Measurements from ENCODE around the gene AAK1.
A peak's percentile ranks its signal among the peaks of the same experiment; 100 is the strongest.
"Not testable (repeated sequence)": the region's sequence is repeated elsewhere in the genome, so short reads cannot be mapped to it uniquely, and the experiment has no call there.

Gene AAK1

DNA sequence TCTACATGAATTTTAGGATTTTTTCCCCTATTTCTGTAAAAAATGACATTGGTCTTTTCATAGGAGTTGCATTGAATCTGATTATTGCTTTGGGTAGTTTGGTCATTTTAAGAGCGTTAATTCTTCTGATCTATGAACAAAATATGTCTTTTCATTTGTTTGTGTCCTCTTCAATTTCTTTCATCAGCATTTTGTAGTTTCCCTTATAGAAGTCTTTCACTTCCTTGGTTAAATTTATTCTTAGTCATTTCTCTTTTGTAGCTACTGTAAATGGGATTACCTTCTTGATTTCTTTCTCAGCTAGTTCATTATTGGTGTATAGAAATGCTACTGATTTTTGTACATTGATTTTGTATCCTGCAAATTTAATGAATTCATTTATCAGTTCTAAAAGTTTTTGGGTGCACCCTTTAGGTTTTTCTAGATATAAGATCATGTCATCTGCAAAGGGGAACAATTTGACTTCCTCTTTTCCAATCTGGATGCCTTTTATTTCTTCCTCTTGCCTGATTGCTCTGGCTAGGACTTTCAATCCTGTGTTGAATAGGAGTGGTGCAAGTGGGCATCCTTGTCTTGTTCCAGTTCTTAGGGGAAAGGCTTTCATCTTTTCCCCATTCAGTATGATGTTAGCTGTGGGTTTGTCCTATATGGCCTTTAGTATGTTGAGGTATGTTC is 36.6 kb upstream of the AAK1 start:
- H3K27me3 ChIP-seq (ENCODE audit: control insufficient read depth in 2 of 2, insufficient read depth in 2 of 2, low read length in 2 of 2): no peaks in the 10 kb centered on the region
- H3K4me1 ChIP-seq (ENCODE audit: control insufficient read depth in 2 of 2, insufficient read depth in 2 of 2, low read length in 2 of 2): no peaks in the 10 kb centered on the region
- H3K27ac ChIP-seq (ENCODE audit: low read depth in 2 of 2, low read length in 2 of 2): no peak overlapping the region
- H3K36me3 ChIP-seq (ENCODE audit: control insufficient read depth in 2 of 2, insufficient read depth in 2 of 2, low read length in 2 of 2): no peaks in the 10 kb centered on the region
- H3K9ac ChIP-seq (ENCODE audit: low read depth in 1 of 2, low read length in 2 of 2): no peak overlapping the region
- H3K9me3 ChIP-seq (ENCODE audit: control insufficient read depth in 2 of 2, low read length in 2 of 2): no peaks in the 10 kb centered on the region
- no peak overlapping the region for H3K4me3 ChIP-seq (ENCODE audit: low read length in 2 of 2)

DNA sequence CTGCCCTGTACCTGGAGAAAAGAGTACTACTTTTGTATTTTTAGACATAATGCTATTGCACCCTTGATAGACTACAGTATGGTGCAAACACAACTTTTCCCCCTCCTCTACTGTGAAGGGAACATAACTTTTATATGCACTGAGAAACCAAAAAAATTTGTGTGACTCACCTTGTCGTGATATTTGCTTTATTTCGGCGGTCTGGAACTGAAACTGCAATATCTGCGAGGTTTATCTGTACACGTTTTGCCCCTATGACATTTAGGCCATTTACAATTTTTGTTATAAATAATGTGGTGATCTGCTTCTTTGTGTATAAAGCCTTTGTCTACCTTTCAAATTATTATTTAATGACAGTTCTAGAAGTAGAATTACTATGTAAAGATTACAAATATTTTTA is 34.4 kb upstream of the AAK1 start:
- H3K9me3 ChIP-seq (ENCODE audit: control insufficient read depth in 2 of 2, low read length in 2 of 2): no peaks in the 10 kb centered on the region
- no peaks in the 10 kb centered on the region for H3K4me1 ChIP-seq (ENCODE audit: control insufficient read depth in 2 of 2, insufficient read depth in 2 of 2, low read length in 2 of 2)
- no peaks in the 10 kb centered on the region for H3K36me3 ChIP-seq (ENCODE audit: control insufficient read depth in 2 of 2, insufficient read depth in 2 of 2, low read length in 2 of 2)
- H3K4me3 ChIP-seq (ENCODE audit: low read length in 2 of 2): no peak overlapping the region
- H3K9ac ChIP-seq (ENCODE audit: low read depth in 1 of 2, low read length in 2 of 2): no peak overlapping the region
- no peak overlapping the region for H3K27ac ChIP-seq (ENCODE audit: low read depth in 2 of 2, low read length in 2 of 2)
- no peaks in the 10 kb centered on the region for H3K27me3 ChIP-seq (ENCODE audit: control insufficient read depth in 2 of 2, insufficient read depth in 2 of 2, low read length in 2 of 2)

DNA sequence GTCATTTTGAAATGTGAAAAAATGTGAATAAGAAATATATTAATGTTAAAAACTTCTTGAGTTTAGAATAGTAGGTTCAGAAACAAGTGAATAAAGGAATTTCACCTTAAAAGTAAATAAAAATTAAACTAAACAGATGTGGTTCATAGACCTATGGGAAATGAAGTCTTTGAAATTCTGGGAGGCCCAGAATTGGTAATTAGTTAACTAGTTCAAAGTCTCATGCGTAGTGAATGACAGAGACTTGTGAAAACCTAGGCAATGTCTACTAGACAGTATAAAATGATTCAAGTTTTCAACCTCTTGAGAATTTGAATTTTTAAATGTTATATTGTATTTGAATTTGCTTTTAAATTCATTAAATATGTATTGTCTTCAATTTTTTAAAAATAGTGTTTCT is 32.6 kb upstream of the AAK1 start:
- Histone ChIP-seq H3K36me3 (ENCODE audit: control insufficient read depth in 2 of 2, insufficient read depth in 2 of 2, low read length in 2 of 2) (no peaks in the 10 kb centered on the region), H3K9me3 (ENCODE audit: control insufficient read depth in 2 of 2, low read length in 2 of 2) (no peaks in the 10 kb centered on the region), H3K4me3 (ENCODE audit: low read length in 2 of 2) (no peak overlapping the region), H3K4me1 (ENCODE audit: control insufficient read depth in 2 of 2, insufficient read depth in 2 of 2, low read length in 2 of 2) (no peaks in the 10 kb centered on the region), H3K27me3 (ENCODE audit: control insufficient read depth in 2 of 2, insufficient read depth in 2 of 2, low read length in 2 of 2) (no peaks in the 10 kb centered on the region), H3K27ac (ENCODE audit: low read depth in 2 of 2, low read length in 2 of 2) (no peak overlapping the region), H3K9ac (ENCODE audit: low read depth in 1 of 2, low read length in 2 of 2) (no peak overlapping the region)

GRCh38 chr2:69674316-69674670 is 30.8 kb upstream of the AAK1 start:
- Histone ChIP-seq H3K4me3 (ENCODE audit: low read length in 2 of 2) (no peak overlapping the region), H3K27ac (ENCODE audit: low read depth in 2 of 2, low read length in 2 of 2) (no peak overlapping the region), H3K27me3 (ENCODE audit: control insufficient read depth in 2 of 2, insufficient read depth in 2 of 2, low read length in 2 of 2) (no peaks in the 10 kb centered on the region), H3K9me3 (ENCODE audit: control insufficient read depth in 2 of 2, low read length in 2 of 2) (no peaks in the 10 kb centered on the region), H3K9ac (ENCODE audit: low read depth in 1 of 2, low read length in 2 of 2) (no peak overlapping the region), H3K4me1 (ENCODE audit: control insufficient read depth in 2 of 2, insufficient read depth in 2 of 2, low read length in 2 of 2) (no peaks in the 10 kb centered on the region), H3K36me3 (ENCODE audit: control insufficient read depth in 2 of 2, insufficient read depth in 2 of 2, low read length in 2 of 2) (no peaks in the 10 kb centered on the region)

DNA sequence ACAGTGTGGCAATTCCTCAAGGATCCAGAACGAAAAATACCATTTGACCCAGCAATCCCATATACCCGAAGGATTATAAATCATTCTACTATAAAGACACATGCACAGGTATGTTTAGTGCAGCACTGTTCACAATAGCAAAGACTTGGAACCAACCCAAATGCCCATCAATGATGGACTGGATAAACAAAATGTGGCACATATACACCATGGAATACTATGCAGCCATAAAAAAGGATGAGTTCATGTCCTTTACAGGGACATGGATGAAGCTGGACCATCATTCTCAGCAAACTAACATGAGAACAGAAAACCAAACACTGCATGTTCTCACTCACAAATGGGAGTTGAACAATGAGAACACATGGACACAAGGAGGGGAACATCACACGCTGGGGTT is 29.6 kb upstream of the AAK1 start:
- not testable (repeated sequence) for H3K9ac ChIP-seq (ENCODE audit: low read depth in 1 of 2, low read length in 2 of 2); H3K36me3 ChIP-seq (ENCODE audit: control insufficient read depth in 2 of 2, insufficient read depth in 2 of 2, low read length in 2 of 2); H3K27me3 ChIP-seq (ENCODE audit: control insufficient read depth in 2 of 2, insufficient read depth in 2 of 2, low read length in 2 of 2); H3K4me3 ChIP-seq (ENCODE audit: low read length in 2 of 2); H3K4me1 ChIP-seq (ENCODE audit: control insufficient read depth in 2 of 2, insufficient read depth in 2 of 2, low read length in 2 of 2); H3K27ac ChIP-seq (ENCODE audit: low read depth in 2 of 2, low read length in 2 of 2); H3K9me3 ChIP-seq (ENCODE audit: control insufficient read depth in 2 of 2, low read length in 2 of 2)

DNA sequence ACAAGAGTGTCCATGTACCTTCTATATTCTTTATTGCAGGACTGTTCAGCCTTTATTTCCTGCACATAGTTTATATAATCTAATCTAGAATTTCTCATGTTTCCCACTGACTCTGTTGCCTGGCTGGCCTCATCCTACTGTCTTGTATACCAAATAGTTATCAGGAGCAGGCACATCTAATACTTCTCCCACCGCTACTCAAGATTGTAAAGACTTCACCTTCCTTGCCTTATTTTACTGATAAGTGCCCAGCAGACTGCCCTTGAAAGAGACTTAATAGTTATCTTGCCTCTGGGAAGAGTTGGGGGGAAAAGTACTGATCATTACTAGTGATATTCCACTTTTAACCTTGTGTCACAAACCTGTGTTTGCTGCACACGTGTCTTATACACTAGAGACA is 26.1 kb upstream of the AAK1 start:
- Histone ChIP-seq H3K27ac (ENCODE audit: low read depth in 2 of 2, low read length in 2 of 2) (no peak overlapping the region), H3K36me3 (ENCODE audit: control insufficient read depth in 2 of 2, insufficient read depth in 2 of 2, low read length in 2 of 2) (no peaks in the 10 kb centered on the region), H3K27me3 (ENCODE audit: control insufficient read depth in 2 of 2, insufficient read depth in 2 of 2, low read length in 2 of 2) (no peaks in the 10 kb centered on the region), H3K4me3 (ENCODE audit: low read length in 2 of 2) (no peak overlapping the region), H3K9ac (ENCODE audit: low read depth in 1 of 2, low read length in 2 of 2) (no peak overlapping the region), H3K9me3 (ENCODE audit: control insufficient read depth in 2 of 2, low read length in 2 of 2) (no peaks in the 10 kb centered on the region), H3K4me1 (ENCODE audit: control insufficient read depth in 2 of 2, insufficient read depth in 2 of 2, low read length in 2 of 2) (no peaks in the 10 kb centered on the region)

- Histone ChIP-seq H3K27ac (ENCODE audit: low read depth in 2 of 2, low read length in 2 of 2) (no peak overlapping the region), H3K36me3 (ENCODE audit: control insufficient read depth in 2 of 2, insufficient read depth in 2 of 2, low read length in 2 of 2) (no peaks in the 10 kb centered on the region), H3K9ac (ENCODE audit: low read depth in 1 of 2, low read length in 2 of 2) (no peak overlapping the region), H3K4me3 (ENCODE audit: low read length in 2 of 2) (no peak overlapping the region), H3K27me3 (ENCODE audit: control insufficient read depth in 2 of 2, insufficient read depth in 2 of 2, low read length in 2 of 2) (no peaks in the 10 kb centered on the region), H3K9me3 (ENCODE audit: control insufficient read depth in 2 of 2, low read length in 2 of 2) (no peaks in the 10 kb centered on the region), H3K4me1 (ENCODE audit: control insufficient read depth in 2 of 2, insufficient read depth in 2 of 2, low read length in 2 of 2) (no peaks in the 10 kb centered on the region)
Observed at GRCh38 chr2:69668598-69668997, 25.1 kb upstream of the AAK1 start.

GRCh38 chr2:69667805-69668382 is 24.4 kb upstream of the AAK1 start:
- no peak overlapping the region for H3K27ac ChIP-seq (ENCODE audit: low read depth in 2 of 2, low read length in 2 of 2)
- H3K9ac ChIP-seq (ENCODE audit: low read depth in 1 of 2, low read length in 2 of 2): no peak overlapping the region
- no peaks in the 10 kb centered on the region for H3K4me1 ChIP-seq (ENCODE audit: control insufficient read depth in 2 of 2, insufficient read depth in 2 of 2, low read length in 2 of 2)
- no peaks in the 10 kb centered on the region for H3K27me3 ChIP-seq (ENCODE audit: control insufficient read depth in 2 of 2, insufficient read depth in 2 of 2, low read length in 2 of 2)
- no peaks in the 10 kb centered on the region for H3K9me3 ChIP-seq (ENCODE audit: control insufficient read depth in 2 of 2, low read length in 2 of 2)
- H3K36me3 ChIP-seq (ENCODE audit: control insufficient read depth in 2 of 2, insufficient read depth in 2 of 2, low read length in 2 of 2): no peaks in the 10 kb centered on the region
- H3K4me3 ChIP-seq (ENCODE audit: low read length in 2 of 2): no peak overlapping the region

DNA sequence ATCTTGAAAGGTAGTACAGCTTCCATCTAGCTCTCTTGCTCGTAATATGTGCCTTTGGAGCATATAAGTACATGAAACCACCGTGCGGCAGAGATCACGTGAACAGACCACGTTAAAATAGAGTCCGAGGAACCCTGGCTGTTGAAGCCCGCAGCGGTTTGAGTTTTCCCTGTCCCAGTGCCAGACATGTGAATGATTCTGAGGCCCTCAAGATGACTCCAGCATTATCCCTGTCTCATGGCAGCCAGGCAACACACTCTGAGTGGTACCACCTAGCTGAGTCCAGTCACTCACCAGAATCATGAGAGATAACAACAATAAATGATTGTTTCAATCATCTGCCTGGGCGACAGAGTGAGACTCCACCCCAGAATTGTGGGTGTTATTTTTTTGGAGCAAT is 21.6 kb upstream of the AAK1 start:
- H3K4me1 ChIP-seq (ENCODE audit: control insufficient read depth in 2 of 2, insufficient read depth in 2 of 2, low read length in 2 of 2): no peaks in the 10 kb centered on the region
- H3K9me3 ChIP-seq (ENCODE audit: control insufficient read depth in 2 of 2, low read length in 2 of 2): no peaks in the 10 kb centered on the region

DNA sequence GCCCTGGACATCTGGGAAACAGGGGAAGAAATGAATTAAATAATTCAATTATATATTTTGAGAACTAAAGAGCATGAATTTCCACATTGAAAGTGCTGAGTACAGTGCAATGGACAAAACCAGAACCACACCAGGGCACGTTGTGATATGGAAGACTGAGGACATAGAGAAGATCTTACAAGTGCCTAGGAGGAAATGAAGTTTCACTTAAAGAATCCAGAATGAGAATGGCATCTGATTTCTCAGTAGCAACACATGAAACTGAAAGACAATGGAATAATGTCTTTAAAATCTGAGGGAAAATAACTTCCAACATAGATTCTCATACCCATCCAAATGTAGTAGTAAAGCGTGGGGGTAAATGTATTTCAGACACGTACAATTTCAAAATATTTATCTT is 20.3 kb upstream of the AAK1 start:
- Histone ChIP-seq H3K4me1 (ENCODE audit: control insufficient read depth in 2 of 2, insufficient read depth in 2 of 2, low read length in 2 of 2) (no peaks in the 10 kb centered on the region), H3K9ac (ENCODE audit: low read depth in 1 of 2, low read length in 2 of 2) (no peak overlapping the region), H3K27me3 (ENCODE audit: control insufficient read depth in 2 of 2, insufficient read depth in 2 of 2, low read length in 2 of 2) (no peaks in the 10 kb centered on the region), H3K9me3 (ENCODE audit: control insufficient read depth in 2 of 2, low read length in 2 of 2) (no peaks in the 10 kb centered on the region), H3K36me3 (ENCODE audit: control insufficient read depth in 2 of 2, insufficient read depth in 2 of 2, low read length in 2 of 2) (no peaks in the 10 kb centered on the region), H3K4me3 (ENCODE audit: low read length in 2 of 2) (peak overlapping the region in 1 of 2 donors; percentile 43), H3K27ac (ENCODE audit: low read depth in 2 of 2, low read length in 2 of 2) (no peak overlapping the region)

More for the DNA sequence above, 21.6 kb upstream of the AAK1 start:
- H3K27me3 ChIP-seq (ENCODE audit: control insufficient read depth in 2 of 2, insufficient read depth in 2 of 2, low read length in 2 of 2): no peaks in the 10 kb centered on the region
- no peak overlapping the region for H3K9ac ChIP-seq (ENCODE audit: low read depth in 1 of 2, low read length in 2 of 2)
- no peak overlapping the region for H3K27ac ChIP-seq (ENCODE audit: low read depth in 2 of 2, low read length in 2 of 2)
- no peak overlapping the region for H3K4me3 ChIP-seq (ENCODE audit: low read length in 2 of 2)
- H3K36me3 ChIP-seq (ENCODE audit: control insufficient read depth in 2 of 2, insufficient read depth in 2 of 2, low read length in 2 of 2): no peaks in the 10 kb centered on the region

DNA sequence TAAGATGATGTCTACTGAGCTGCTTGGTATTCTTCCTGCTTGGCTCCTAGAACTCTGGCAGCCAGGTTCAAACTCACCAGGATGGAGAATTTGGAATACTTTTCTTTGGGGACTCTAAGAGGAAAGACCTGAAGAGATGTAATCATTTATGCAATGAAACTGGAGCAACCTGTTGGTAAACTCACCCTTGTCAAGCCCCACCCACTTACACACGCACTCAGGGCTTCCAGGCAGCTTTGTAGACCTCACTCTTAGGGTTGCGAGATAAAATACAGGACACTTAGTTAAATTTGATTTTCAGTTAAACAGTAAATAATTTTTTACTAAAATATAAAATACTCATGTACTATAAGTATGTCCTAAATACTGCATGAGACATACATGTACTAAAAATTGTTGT is 19.0 kb upstream of the AAK1 start:
- not testable (repeated sequence) for H3K4me3 ChIP-seq (ENCODE audit: low read length in 2 of 2); H3K9me3 ChIP-seq (ENCODE audit: control insufficient read depth in 2 of 2, low read length in 2 of 2); H3K36me3 ChIP-seq (ENCODE audit: control insufficient read depth in 2 of 2, insufficient read depth in 2 of 2, low read length in 2 of 2); H3K27ac ChIP-seq (ENCODE audit: low read depth in 2 of 2, low read length in 2 of 2); H3K9ac ChIP-seq (ENCODE audit: low read depth in 1 of 2, low read length in 2 of 2); H3K4me1 ChIP-seq (ENCODE audit: control insufficient read depth in 2 of 2, insufficient read depth in 2 of 2, low read length in 2 of 2); H3K27me3 ChIP-seq (ENCODE audit: control insufficient read depth in 2 of 2, insufficient read depth in 2 of 2, low read length in 2 of 2)

Measured in mucosa of rectum (tissue), 2 donors.